ENCODE data around the gene ZFYVE19.

- no peak for TF ChIP-seq CTCF (IDR thresholded peaks at IDR 0.05)
- TF ChIP-seq POLR2A (IDR thresholded peaks at IDR 0.05): no peak
These were observed 1.1 kb downstream of the ZFYVE19 start for GRCh38 chr15:40807888-40808461.

All from testis (tissue), 2 donors.